ENCODE measurements around the gene AWAT2.
"Not testable (repeated sequence)": the region's sequence is repeated elsewhere in the genome, so short reads cannot be mapped to it uniquely, and the experiment has no call there.

AWAT2 gene

DNA sequence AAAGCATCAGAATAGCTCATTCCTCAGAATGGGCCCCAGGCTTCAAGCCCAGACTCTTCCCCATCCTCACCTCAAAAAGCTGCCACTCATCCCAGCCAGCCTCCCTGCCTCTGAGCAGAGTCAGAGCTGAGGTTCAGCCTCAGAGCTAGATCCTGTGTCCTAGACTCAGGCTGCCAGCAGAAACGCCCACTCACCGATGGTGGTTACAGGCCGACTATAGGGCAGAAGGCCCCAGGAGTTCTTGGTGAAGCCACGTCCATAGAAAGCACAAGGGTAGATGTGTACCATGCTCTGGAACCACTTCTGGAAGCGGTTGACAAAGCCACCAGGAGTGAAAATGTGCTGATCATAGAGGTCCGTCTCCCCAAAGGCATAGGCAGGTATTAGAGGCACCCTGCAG, 7.7 kb downstream of the AWAT2 start:
- no peak for DNase-seq (ENCODE audit: low read depth in 2 of 2)

- no peak for DNase-seq (ENCODE audit: low read depth in 2 of 2)
These were observed 10.0 kb downstream of the AWAT2 start for GRCh38 chrX:70039758-70040157.

- no peak for DNase-seq (ENCODE audit: low read depth in 2 of 2)
These were observed 10.8 kb downstream of the AWAT2 start for GRCh38 chrX:70038951-70039350.

DNA sequence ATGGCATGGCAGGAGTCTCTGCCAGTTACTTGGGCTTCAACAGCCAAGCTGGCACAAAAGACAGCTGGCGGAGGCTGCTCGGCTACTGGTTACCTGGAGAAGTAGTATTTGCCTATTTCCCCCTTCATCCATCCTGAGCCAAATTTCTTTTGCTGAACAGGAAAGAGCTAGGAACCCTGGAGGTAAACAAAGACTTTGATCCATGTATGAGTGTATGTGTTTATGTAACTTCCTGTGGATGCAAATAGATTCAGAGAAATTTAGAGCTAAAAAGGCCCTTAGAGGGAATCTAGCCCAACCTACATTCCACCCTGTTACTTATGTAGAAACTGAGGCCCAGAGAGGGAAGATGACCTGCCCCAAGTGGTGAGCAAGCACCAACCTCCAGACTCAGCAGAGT, 11.2 kb downstream of the AWAT2 start:
- no peak for DNase-seq (ENCODE audit: low read depth in 2 of 2)

DNA sequence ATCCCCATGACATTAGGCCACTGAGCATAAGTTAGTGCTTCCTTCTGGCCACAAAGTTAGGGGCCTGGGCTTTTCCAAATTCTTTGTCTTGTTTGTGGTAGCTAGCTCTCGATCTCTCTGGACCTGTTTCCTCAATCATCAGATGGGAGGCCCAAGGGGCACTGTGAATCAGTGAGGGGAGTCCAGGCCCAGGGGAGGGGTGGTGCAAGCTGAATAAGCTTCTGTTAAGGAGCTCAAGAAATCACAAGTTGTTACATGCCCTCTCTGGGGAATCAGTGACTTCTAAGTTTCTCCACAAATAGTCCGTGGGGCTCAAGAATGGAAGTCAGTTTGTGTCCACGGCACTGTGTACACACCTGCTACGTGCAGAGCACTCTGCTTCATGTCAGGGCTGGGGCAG, 15.1 kb downstream of the AWAT2 start:
- DNase-seq (ENCODE audit: low read depth in 2 of 2), result no peak

DNA sequence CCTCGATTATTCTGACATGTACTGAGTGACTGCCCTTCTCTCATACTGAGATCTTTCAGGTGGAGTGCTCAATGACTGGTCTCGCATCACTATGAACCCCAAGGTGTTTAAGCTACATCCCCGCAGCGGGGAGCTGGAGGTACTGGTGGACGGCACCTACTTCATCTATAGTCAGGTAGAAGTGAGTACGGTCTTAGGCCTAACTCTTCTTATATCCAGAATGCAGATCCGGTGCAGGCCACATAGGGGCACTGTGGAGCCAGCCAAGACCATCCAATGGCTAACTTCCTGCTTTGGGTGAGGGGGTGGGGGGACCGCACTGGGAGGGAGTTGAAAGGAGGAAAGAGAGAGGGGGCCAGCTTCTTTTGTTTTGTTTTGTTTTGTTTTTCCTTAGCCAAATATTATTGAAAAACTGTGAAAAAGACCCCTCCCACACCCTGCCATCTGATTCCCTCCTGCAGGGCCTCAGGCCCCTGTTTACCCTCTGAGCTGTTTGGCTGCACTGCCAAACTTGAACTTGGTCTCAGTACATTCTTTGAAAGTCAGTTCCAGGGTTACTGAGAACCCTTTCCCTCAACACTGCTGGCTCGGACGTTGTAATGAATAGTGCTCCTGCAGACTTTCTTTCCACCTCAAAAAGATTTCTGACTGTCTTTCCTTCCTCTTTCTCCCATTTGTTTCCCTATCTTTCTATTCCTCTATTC, 16.2 kb downstream of the AWAT2 start:
- DNase-seq (ENCODE audit: low read depth in 2 of 2), result peak in 1 of 2 donors; percentile 14

DNA sequence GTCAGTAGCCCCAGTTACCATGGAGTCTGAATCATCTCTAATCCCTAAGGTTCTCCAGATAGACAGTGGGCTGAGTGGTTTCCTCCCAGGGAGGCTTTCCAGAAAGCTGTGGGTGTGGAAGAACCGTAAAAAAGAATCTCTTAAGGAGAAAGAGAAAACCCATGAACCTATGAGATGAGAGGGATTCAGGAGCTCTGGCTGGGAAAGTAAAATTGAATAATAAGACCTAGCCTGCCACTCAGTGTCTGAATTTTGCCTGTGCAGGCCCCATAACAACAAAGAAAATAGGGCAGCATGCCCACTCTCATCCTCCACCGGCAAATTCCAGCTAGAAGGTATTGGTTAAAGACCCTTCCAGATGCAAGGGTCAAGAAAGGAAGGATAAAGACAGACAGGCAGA, 16.9 kb downstream of the AWAT2 start:
- DNase-seq (ENCODE audit: low read depth in 2 of 2), result no peak

DNA sequence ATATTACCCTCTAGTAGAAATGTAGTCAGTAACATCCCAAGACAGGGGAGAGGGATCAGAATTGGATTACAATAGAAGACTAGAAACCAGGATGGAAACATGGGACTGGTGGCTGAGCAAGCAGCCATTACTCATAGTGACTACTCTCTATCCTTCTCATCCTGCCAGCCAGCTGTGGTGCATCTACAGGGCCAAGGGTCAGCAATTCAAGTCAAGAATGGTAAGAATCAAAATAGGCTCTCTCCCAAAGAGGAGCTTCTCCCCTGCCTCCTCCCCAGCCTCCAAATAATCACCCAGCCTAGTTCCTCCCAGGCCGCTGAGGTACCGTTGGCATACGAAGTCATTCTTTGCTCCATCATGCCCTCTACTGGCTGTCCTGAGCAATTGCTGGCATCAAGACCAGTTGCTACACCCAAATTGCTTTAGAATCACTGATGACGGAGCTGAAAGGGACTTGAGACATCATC, 19.4 kb downstream of the AWAT2 start:
- DNase-seq (ENCODE audit: low read depth in 2 of 2), result peak in 1 of 2 donors; percentile 40

DNA sequence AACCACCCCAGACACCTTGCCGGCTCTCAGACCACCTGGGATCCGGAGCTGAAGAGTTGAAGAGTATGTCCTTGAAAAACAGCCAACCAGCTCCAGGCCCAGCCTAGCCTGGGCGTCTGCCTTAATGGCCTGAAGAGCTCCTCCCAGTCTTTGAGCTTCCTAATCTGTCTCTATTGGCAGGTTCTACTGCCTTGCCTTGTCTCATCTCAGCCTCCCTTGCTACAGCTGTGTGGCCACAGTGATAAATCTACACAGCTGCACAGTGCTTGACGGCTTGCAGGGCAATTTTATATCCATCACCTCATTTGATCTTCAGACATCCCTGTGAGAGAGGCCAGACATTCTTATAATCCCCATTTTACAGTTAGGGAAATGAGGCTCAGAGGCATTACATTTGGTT, 19.9 kb downstream of the AWAT2 start:
- DNase-seq (ENCODE audit: low read depth in 2 of 2), result no peak

DNA sequence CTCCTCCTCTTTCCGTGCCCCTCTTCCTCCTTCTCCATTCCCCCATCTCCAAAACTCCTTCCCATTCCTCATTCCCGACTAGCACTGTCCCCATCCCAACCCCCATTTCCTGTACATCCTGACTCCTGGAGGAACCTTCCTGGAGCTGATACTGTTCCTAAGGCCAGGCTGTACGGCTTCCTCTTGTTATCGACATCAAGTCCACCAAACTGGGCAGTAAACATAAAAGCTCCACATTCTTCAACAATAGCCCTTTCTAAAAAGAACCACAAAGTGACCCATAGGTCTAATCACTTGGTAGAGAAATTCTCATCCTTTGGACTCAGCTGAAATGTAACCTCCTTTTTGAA, 22.9 kb downstream of the AWAT2 start:
- no peak for DNase-seq (ENCODE audit: low read depth in 2 of 2)

GRCh38 chrX:70026112-70026850, 23.5 kb downstream of the AWAT2 start:
- no peak for DNase-seq (ENCODE audit: low read depth in 2 of 2)

GRCh38 chrX:70025464-70025863, 24.3 kb downstream of the AWAT2 start:
- DNase-seq (ENCODE audit: low read depth in 2 of 2), result no peak

- no peak for DNase-seq (ENCODE audit: low read depth in 2 of 2)
These were observed 27.1 kb downstream of the AWAT2 start for GRCh38 chrX:70022616-70023015.

- no peak for DNase-seq (ENCODE audit: low read depth in 2 of 2)
These were observed 33.2 kb downstream of the AWAT2 start for GRCh38 chrX:70016513-70016912.

- no peak for DNase-seq (ENCODE audit: low read depth in 2 of 2)
These were observed 36.0 kb downstream of the AWAT2 start for GRCh38 chrX:70013466-70014381.

- DNase-seq (ENCODE audit: low read depth in 2 of 2), result no peak
These were observed 37.0 kb downstream of the AWAT2 start for GRCh38 chrX:70012756-70013155.

DNA sequence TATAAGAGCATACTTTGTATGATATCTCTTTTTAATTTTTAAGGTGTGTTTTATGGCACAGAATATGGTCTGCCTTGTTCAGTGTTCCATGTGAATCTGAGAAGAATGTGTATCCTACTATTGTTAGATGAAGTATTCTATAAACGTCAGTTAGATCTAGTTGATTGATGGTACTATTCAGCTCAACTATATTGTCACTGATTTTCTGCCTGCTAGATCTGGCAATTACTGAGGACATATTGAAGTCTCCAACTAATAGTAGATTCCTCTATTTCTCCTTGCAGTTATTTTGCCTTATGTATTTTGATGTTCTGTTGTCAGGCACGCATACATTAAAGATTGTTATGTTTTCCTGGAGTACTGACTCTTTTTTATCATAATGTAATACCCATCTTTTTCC, 39.8 kb downstream of the AWAT2 start:
- no peak for DNase-seq (ENCODE audit: low read depth in 2 of 2)

DNA sequence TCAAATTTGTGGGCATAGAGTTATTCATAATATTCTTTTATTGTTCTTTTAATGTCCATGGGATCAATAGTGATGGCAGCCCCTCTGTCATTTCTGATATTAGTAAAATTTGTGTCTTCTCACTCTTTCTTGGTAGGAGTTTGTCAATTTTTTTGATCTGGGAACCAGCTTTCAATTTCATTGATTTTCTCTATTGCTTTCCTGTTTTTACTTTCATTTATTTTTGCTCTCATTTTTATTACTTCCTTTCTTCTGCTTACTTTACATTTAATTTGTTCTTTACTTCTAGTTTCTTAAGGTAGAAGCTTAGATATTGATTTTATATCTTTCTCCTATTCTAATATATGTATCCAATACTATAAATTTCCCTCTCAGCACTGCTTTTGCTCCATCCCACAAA, 40.7 kb downstream of the AWAT2 start:
- DNase-seq (ENCODE audit: low read depth in 2 of 2), result no peak

DNA sequence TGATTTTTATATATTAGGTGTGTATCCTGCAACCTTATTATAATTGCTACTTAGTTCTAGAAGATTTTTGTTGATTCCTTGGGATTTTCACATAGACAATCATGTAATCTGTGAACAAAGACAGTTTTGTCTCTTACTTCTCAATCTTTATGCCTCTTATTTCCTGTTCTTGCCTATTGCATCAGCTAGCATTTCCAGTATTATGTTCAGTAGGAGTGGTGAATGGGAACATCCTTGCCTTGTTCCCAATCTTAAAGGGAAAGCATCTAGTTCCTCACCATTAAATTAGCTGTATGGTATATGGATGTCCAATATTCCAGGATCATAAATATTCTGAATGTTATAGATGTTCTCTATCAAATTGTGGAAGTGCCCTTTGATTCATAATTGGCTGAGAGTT, 41.8 kb downstream of the AWAT2 start:
- DNase-seq (ENCODE audit: low read depth in 2 of 2), result no peak

GRCh38 chrX:70001708-70002341, 47.9 kb downstream of the AWAT2 start:
- DNase-seq (ENCODE audit: low read depth in 2 of 2), result no peak

DNA sequence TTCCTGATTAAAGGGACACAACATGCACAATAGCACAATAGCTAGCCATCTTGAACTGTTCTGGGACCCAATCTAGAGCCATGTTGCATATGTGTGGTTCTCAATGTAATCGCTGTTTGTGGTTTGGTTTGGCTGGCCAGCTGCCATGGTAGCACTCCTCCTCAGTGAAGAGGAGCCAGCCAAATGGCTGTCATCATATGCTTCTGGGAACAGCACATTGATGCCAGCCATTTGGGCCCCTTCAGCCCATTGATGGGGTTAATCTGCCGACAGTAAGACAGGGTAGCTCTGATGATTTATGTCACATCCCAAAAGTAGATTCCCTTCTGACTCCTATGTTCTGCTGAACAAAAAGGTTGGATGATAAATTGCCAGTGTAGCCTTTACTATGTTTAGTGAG, 48.5 kb downstream of the AWAT2 start:
- DNase-seq (ENCODE audit: low read depth in 2 of 2), result no peak

GRCh38 chrX:69998299-69998698, 51.4 kb downstream of the AWAT2 start:
- not testable (repeated sequence) for DNase-seq (ENCODE audit: low read depth in 2 of 2)

All from stimulated activated CD4-positive, alpha-beta T cell treated with anti-CD3 and anti-CD28 coated beads, Interleukin-15, amount 100 ng/mL, for 48 hours (primary cell).